ENCODE data around the gene NRXN3. TPM values are rescaled to one million over a fixed set of nuclear protein-coding genes. Genes with fewer than 3 reads are reported as not detected.

The NRXN3 gene
- total and polyA plus RNA-seq, 8 donors, result 1.3 to 7.6 (median 1.5) TPM

DNA sequence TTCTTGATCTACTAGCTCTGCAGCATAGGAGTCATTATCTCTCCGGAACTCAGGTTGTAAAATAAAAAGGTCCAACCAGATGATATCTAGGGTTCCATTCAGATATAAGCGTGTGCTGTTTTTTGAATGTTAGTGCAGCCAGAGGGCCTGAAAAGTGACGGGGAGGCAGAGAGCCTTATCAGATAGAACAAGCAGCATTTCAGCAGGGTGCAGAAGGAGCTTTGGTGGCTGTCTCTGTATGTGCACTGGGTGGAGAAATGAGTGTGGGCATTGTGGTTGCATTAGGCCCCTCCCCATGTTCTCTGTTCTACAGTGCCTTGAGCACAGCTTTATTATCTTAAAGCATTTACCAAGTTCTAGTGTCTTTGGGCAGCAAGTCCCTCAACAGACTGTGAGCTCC lies 275.1 kb downstream of the NRXN3 start:
- no peak overlapping the region for H3K4me3 ChIP-seq
- no peak for DNase-seq
- no peak for ATAC-seq
- no peaks in the 10 kb centered on the region for H3K36me3 ChIP-seq
- intact Hi-C loops (cut with DNase I), result no loop called here
- TF ChIP-seq CTCF (IDR thresholded peaks at IDR 0.05), result no peak
- no peaks in the 10 kb centered on the region for H3K9me3 ChIP-seq
- no peaks in the 10 kb centered on the region for H3K4me1 ChIP-seq
- H3K27me3 ChIP-seq, result no peaks in the 10 kb centered on the region
- H3K27ac ChIP-seq, result no peak overlapping the region

- Histone ChIP-seq H3K9me3 (no peaks in the 10 kb centered on the region), H3K27me3 (no peaks in the 10 kb centered on the region), H3K36me3 (no peaks in the 10 kb centered on the region), H3K4me1 (no peaks in the 10 kb centered on the region), H3K4me3 (no peak overlapping the region), H3K27ac (no peak overlapping the region)
- intact Hi-C loops (cut with DNase I), result no loop called here
- TF ChIP-seq CTCF (IDR thresholded peaks at IDR 0.05), result no peak
- peak in 1 of 4 donors; percentile 9 for DNase-seq
- ATAC-seq, result no peak
Measured at GRCh38 chr14:78446807-78447206, 276.6 kb downstream of the NRXN3 start.

GRCh38 chr14:78448164-78449094 lies 278.3 kb downstream of the NRXN3 start:
- Histone ChIP-seq H3K36me3 (no peaks in the 10 kb centered on the region), H3K9me3 (no peaks in the 10 kb centered on the region), H3K27me3 (no peaks in the 10 kb centered on the region), H3K27ac (no peak overlapping the region), H3K4me3 (no peak overlapping the region), H3K4me1 (no peaks in the 10 kb centered on the region)
- intact Hi-C loops (cut with DNase I), result no loop called here
- peak in 1 of 4 donors; percentile 7 for DNase-seq
- TF ChIP-seq CTCF (IDR thresholded peaks at IDR 0.05), result peak; percentile 41 to 66
- peak; percentile 57 for ATAC-seq

GRCh38 chr14:78450669-78451318 lies 280.6 kb downstream of the NRXN3 start:
- DNase-seq (no peak), ATAC-seq (peak; percentile 64)
- Histone ChIP-seq H3K9me3 (no peaks in the 10 kb centered on the region), H3K4me1 (no peaks in the 10 kb centered on the region), H3K27me3 (no peaks in the 10 kb centered on the region), H3K4me3 (no peak overlapping the region), H3K36me3 (no peaks in the 10 kb centered on the region), H3K27ac (no peak overlapping the region)
- intact Hi-C loops (cut with DNase I), result no loop called here
- TF ChIP-seq CTCF (IDR thresholded peaks at IDR 0.05), result no peak

GRCh38 chr14:78451319-78451695 lies 281.1 kb downstream of the NRXN3 start:
- no peaks in the 10 kb centered on the region for H3K4me1 ChIP-seq
- no peaks in the 10 kb centered on the region for H3K9me3 ChIP-seq
- ATAC-seq, result no peak
- no peak for TF ChIP-seq CTCF (IDR thresholded peaks at IDR 0.05)
- no peak for DNase-seq
- intact Hi-C loops (cut with DNase I), result no loop called here
- H3K36me3 ChIP-seq, result no peaks in the 10 kb centered on the region
- H3K27me3 ChIP-seq, result no peaks in the 10 kb centered on the region
- H3K27ac ChIP-seq, result no peak overlapping the region
- no peak overlapping the region for H3K4me3 ChIP-seq

All from left lung (tissue), 10 donors.